Heart left ventricle (tissue), 13 donors: Measurements from ENCODE around the gene ST3GAL5.

ENCODE experiments used
- POLR2A ChIP-seq, 2 donors: fragments of 450-650 bp; IDR thresholded peaks; one replicate each; pipeline ENCODE4 v1.6.1; 2017; ENCODE audit warnings: antibody characterized with exemption in 2 of 2, mild to moderate bottlenecking in 2 of 2, moderate library complexity in 2 of 2
- TF ChIP-seq, protein P1 (sequence below), 12 donors: fragments of 200-600 bp; sonication (generic) in 4 of 12; IDR thresholded peaks; one replicate each; pipeline versions ENCODE4 v1.5.0 to v1.8.0; 2018 to 2022; ENCODE audit warnings: antibody characterized with exemption in 12 of 12, mild to moderate bottlenecking in 5 of 12
- donor health status: ischemic (EF 13 %, LVEDD 7.1; RV severe dilation, severe dysfunction).
- donor health status: DM: no; HTN: yes; CAD: no.
- donor health status: DM: no; HTN: no; CAD: no.
- donor health status: ischemic (EF 25% LVEDD 6.9; RV normal size, moderate dysfunction).
- donor health status: ischemic (EF 25% LVEDD 5.7; RV mildly dilated, moderate dysfunction).
- donor health status: ischemic (EF 35%, LVEDD 5.7; RV mildly dilated, moderate dysfunction).
- donor health status: nonischemic (EF 11% LVEDD 7.7; RV severe dilation, severe dysfunction).
- donor health status: DM: yes; HTN: yes; CAD: no.
- donor health status: PGD.
- donor health status: ischemic (EF 29% LVEDD 5.4; RV normal size, mild dysfunction).
- donor health status: nonischemic (EF 23%, LVEDD 6.1; RV moderate dilation, normal function).

DNA sequence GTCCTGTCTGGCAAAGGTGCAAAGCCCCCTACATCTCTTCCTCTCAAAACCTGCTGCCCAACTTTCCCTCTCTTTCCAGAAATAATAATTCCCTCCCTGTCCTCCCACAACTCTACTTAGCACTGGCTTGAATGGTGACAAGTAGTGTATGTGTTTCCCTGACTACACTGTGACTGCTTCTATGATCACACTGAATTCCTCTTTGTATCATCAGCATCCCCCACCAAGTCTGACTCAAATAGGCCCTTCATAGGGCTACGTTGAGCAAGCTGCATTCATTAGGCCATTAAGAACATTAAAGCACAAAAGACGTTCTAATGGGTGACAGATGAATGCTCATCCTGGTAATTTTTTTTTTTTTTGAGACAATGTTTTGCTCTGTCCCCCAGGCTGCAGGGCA, 13.7 kb upstream of the ST3GAL5 start:
- TF ChIP-seq, protein P1, sequence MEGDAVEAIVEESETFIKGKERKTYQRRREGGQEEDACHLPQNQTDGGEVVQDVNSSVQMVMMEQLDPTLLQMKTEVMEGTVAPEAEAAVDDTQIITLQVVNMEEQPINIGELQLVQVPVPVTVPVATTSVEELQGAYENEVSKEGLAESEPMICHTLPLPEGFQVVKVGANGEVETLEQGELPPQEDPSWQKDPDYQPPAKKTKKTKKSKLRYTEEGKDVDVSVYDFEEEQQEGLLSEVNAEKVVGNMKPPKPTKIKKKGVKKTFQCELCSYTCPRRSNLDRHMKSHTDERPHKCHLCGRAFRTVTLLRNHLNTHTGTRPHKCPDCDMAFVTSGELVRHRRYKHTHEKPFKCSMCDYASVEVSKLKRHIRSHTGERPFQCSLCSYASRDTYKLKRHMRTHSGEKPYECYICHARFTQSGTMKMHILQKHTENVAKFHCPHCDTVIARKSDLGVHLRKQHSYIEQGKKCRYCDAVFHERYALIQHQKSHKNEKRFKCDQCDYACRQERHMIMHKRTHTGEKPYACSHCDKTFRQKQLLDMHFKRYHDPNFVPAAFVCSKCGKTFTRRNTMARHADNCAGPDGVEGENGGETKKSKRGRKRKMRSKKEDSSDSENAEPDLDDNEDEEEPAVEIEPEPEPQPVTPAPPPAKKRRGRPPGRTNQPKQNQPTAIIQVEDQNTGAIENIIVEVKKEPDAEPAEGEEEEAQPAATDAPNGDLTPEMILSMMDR (IDR thresholded peaks at IDR 0.05): no peak
- TF ChIP-seq POLR2A (IDR thresholded peaks at IDR 0.05): no peak
